Stimulated activated CD8-positive, alpha-beta memory T cell treated with anti-CD3 and anti-CD28 coated beads, Interleukin-4, amount 100 ng/mL, for 24 hours (primary cell): ENCODE results near the gene CYP2C19.
"Not testable (repeated sequence)": the region's sequence is repeated elsewhere in the genome, so short reads cannot be mapped to it uniquely, and the experiment has no call there.

Source experiments
- DNase-seq: peaks from one replicate; pipeline ENCODE4 v3.0.0-alpha.2; 2020; ENCODE audit warnings: low read depth

CYP2C19 gene

DNA sequence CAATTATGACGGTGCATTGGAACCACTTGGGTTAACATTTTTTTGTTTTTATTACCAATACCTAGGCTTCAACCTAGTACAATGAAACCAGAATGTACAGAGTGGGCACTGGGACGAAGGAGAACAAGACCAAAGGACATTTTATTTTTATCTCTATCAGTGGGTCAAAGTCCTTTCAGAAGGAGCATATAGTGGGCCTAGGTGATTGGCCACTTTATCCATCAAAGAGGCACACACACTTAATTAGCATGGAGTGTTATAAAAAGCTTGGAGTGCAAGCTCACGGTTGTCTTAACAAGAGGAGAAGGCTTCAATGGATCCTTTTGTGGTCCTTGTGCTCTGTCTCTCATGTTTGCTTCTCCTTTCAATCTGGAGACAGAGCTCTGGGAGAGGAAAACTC, at the start of gene CYP2C19:
TSS of gene CYP2C19 (plus strand) at position 289 of the 400 bp plus-strand sequence. CDS start at position 314, 25 bp downstream.
- DNase-seq, result no peak

DNA sequence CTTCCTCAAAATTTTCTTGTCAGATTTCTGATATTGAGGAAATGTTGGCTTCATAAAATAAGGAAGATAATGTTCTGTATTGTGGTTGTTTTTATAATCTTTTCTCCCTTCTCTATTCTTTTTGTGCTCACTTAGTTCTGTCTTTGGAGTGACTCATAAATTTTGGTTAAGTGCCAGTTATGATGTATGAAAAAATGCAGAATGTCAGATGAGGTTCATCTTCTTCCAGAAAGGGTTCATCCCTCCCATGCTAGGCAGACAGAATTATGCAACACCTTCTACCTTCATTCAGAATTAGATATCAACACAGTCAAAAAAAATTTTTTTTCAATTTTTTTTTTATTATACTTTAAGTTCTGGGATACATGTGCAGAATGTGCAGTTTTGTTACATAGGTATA, 36.6 kb upstream of the CYP2C19 start:
- DNase-seq, result no peak

DNA sequence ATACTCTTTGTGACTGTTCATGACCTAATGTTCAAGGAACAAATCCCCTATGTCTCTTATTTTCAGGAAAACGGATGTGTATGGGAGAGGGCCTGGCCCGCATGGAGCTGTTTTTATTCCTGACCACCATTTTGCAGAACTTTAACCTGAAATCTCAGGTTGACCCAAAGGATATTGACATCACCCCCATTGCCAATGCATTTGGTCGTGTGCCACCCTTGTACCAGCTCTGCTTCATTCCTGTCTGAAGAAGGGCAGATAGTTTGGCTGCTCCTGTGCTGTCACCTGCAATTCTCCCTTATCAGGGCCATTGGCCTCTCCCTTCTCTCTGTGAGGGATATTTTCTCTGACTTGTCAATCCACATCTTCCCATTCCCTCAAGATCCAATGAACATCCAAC, 27.3 kb upstream of the CYP2C19 start:
- DNase-seq, result no peak

DNA sequence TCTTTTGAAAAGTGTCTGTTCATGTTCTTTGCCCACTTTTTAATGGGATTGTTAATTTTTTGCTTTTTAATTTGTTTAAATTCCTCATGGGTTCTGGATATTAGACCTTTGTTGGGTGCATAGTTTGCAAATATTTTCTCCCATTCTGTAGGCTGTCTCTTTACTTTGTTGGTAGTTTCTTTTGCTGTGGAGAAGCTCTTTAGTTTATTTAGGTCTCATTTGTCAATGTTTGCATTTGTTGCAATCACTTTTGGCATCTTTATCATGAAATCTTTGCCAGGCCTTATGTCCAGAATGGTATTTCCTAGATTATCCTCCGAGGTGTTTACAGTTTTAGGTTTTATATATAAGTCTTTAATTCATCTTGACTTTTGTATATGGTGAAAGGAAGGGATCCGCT, 23.9 kb upstream of the CYP2C19 start:
- no peak for DNase-seq

DNA sequence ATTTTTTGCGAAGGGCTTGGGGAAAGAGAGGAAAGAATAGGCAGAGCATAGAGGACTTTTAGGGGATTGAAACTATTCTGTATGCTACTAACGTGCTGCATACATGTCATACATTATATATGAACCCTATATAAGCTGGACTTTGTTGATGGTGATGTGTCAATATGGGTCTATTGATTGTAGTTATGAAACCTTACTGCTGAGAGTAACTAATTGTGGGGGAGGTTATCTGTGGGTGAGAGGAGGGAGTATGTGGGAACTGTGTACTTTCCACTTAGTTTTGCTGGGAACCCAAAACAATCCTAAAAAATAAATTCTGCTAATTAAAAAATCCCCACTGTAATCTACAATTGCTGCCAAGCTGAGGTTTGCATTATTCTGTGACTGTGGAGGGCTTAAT, 15.3 kb upstream of the CYP2C19 start:
- no peak for DNase-seq

DNA sequence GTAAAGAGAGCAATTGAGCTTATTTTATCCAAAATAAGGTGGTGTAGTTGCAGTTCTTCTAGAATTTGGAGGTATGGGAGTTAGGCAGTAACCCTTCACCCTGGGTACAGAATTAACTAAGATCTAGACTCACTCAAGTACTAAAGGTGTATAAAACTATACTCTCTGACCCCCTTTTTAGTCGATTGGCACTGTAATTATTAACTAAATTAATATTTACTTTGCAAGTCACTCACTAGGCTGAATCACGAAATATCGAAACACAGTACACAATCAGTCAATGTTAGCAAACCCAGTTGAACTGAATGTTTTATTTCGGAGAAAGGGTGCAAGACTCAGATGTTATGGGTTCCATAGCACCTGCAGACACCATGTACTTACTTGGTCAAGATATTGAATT, 14.6 kb upstream of the CYP2C19 start:
- DNase-seq, result no peak

DNA sequence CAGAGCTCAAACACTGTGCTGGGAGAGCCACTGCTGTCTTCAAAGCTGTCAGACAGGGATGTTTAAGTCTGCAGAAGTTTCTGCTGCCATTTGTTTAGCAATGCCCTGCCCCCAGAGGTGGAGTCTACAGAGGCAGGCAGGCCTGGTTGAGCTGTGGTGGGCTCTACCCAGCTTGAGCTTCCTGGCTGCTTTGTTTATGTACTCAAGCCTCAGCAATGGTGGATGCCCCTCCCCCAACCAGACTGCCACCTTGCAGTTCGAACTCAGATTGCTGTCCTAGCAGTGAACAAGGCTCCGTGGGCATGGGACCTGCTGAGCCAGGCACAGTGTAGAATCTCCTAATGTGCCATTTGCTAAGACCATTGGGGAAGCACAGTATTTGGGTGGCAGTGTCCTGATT, 4.6 kb upstream of the CYP2C19 start:
- no peak for DNase-seq

DNA sequence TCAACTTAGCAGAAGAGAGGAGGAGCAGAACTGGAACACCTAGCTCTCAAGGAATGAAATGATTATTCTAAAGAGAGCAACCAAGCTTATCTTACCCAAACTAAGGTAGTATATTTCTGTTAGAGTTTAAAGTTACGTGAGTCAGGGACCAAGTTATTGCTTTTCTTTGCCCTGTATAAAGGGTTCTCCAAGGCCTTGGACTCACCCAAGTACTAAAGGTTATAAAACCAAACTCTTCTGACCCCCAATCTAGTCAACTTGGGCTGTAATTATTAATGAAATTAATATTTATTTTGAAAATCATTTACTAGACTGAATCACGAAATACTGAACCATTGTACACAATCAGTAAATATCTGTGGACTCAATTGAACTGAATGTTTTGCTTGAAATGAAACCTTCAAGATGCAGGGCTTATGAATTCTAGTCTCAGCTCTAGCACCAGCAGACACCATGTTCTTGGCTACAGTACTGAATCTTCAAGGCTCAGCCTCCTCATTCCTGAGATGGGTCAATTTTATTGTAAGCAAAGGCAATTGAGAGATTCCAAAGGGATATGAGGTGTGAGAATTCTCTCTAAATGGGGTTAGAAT, 1.8 kb upstream of the CYP2C19 start:
- no peak for DNase-seq

DNA sequence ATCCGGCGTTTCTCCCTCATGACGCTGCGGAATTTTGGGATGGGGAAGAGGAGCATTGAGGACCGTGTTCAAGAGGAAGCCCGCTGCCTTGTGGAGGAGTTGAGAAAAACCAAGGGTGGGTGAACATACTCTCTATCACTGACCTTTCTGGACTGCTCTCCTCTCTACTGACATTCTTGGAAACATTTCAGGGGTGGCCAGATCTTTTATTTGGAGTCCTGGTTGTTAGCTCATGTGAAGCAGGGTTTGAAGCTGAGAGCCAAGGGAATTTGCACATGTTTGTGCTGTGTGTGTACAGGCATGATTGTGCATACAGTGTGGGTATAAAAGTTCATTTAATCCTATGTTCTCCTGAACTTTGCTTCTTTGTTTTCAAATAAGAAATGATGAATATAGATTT, 12.9 kb downstream of the CYP2C19 start:
- not testable (repeated sequence) for DNase-seq

DNA sequence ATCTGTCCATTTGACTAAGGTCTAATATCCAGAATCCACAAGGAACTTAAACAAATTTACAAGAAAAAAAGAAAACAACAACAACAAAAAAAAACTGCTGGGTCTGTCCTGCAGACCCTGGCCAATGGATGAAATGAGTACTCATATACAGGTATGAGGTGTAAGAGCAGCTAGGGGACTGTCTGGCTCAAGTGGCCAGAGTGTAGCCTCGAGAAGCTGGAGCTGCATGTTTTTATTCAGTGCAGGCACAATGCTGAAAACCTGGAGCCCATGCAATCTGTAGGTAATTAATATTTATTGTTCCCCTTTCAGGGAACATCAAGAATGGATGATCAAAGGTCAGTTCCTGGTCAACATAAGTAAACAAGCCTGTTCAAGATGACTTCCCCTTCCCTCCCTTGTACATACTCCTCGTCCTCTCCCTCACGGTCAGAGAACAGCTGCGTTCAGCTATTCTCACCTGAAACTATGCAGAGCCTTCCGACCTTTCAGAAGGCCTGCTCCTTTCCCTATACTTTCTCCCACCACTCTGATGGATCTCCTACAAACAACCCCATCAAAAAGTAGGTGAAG, 15.5 kb downstream of the CYP2C19 start:
- DNase-seq, result no peak

DNA sequence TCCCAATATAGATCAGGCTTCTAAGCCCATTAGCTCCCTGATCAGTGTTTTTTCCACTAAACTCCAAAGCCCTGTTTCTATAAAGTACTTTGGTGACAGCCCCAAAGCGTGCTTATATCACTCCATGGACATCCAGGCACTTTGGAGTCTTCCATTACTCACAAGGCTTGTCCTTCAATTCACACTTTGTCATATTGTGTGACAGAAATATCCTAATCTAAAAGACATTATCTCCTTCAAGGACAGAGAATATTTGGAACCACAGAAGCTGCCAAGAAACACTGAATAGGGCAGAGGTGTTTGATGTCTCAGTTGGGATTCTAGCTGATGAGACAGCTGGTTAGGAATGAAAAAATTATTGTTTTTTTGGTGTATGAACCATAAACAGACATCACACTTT, 18.4 kb downstream of the CYP2C19 start:
- DNase-seq, result no peak

DNA sequence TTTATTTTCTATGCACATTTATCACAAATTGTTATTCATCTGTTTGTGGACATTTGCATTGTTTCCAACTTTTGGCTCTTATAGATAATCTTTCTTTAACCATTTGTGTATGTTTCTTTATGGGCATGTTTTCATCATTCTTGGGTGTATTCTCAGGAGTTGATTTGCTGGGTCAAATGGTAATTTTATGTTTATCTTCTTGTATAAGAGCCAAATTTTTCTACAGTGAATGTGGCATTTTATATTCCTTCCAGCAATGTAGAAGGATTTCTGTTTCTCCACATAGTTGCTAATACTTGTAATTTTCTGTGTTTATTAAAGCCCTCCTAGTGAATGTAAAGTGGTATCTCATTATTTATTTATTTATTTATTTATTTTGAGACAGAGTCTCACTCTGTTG, 21.8 kb downstream of the CYP2C19 start:
- DNase-seq, result no peak

DNA sequence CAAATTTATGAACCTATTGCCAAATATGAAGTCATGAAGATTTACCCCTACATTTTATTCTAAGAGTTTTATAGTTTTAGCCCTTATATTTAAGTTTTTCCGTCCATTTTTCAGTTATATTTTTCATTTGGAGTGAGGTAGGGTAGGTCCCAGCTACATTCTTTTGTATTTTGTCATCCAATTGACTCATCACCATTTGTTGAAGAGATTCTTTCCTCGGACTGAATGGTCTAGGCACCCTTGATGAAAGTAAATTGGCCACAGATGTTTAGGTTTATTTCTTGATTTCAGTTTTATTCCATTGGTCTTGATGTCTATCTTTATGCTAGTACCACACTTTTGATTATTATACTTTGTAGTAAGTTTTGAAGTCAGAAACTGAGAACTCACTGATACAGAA, 22.7 kb downstream of the CYP2C19 start:
- DNase-seq, result no peak

DNA sequence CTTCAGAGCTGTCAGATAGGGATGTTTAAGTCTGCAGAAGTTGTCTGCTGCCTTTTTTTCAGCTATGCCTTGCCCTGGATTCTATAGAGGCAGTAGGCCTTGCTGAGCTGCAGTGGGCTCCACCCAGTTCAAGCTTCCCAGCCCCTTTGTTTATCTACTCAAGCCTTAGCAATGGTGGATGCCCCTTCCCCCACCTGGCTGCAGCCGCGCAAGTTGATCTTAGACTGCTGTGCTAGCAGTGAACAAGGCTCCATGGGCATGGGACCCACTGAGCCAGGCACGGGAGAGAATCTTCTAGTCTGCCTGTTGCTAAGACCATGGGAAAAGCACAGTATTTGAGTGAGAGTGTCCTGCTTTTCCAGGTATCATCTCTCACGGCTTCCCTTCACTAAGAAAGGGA, 38.1 kb downstream of the CYP2C19 start:
- DNase-seq, result not testable (repeated sequence)

DNA sequence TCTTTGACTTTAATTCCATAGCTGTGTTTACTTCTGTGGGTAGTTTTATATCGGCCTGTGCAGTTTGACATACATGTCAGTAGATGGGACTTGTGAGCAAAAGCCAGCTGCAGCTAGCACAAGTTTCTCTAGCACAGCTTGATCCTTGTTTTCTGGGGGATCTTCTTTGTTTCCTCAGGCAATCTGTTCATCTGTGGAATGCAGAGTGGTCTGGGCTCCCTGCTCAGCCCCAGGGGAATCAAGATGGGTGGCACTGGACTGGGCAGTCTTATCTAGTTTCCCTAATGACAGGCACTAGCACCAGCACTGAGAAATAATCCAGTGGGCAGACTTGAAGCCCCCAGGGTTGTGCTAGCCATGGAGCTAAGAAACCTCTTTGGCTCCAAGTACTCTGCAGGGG, 40.8 kb downstream of the CYP2C19 start:
- DNase-seq, result no peak

DNA sequence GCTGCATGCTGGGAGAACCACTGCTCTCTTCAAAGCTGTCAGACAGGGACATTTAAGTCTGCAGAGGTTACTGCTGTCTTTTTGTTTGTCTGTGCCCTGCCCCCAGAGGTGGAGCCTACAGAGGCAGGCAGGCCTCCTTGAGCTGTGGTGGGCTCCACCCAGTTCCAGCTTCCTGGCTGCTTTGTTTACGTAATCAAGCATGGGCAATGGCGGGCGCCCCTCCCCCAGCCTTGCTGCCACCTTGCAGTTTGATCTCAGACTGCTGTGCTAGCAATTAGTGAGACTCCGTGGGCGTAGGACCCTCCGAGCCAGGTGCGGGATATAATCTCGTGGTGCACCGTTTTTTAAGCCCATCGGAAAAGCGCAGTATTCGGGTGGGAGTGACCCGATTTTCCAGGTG, 67.5 kb downstream of the CYP2C19 start:
- not testable (repeated sequence) for DNase-seq

DNA sequence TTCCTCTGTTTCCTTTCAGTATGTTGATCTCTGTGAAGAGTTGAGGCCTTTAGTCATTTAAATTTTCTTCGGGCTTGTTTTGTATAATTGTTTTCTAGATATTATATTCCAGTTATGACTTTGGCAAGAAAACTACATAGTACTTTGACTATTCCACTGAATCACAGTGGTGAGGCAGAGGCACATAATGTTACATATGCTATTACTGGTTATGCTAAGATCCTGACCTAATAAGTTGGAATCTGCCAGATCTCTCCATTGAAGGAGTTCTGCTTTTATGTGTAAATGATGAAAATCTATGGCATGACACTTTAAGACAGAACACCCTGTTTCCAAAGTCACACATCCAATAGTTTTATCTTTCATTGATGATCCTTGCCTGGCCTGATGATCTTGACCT, 83.7 kb downstream of the CYP2C19 start:
- no peak for DNase-seq

DNA sequence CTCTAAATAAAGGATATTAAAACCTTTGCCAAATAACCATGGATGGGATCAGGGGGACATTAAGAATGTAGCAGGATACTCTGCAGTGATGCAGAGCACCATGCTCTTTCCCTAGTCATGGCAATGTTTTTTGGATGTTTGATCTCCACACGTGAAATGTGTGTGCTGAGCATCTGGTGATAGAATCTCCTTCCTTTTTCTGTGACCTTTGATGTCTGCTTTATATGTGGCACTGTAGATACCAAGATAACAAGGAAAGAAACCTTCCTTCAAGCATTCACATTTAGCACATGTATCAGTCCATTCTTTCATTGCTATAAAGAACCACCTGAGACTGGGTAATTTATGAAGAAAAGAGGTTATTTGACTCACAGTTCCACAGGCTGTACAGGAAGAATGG, 88.3 kb downstream of the CYP2C19 start:
- DNase-seq, result no peak

DNA sequence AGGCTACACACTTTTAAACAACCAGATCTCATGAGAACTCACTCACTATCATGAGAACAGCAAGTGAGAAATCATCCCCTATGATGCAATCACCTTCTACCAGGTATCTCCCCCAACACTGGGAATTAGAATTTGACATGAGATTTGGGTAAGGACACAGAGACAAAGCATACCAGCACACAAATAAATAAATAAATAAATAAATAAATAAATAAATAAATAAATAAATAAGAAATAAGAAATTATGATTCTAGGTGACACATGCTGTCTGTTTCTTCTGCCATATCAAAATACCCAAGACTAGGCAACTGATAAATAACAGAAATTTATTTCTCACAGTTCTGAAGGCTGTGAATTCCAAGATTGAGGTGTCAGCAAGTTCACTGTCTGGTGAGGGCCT, 88.8 kb downstream of the CYP2C19 start:
- DNase-seq, result no peak

DNA sequence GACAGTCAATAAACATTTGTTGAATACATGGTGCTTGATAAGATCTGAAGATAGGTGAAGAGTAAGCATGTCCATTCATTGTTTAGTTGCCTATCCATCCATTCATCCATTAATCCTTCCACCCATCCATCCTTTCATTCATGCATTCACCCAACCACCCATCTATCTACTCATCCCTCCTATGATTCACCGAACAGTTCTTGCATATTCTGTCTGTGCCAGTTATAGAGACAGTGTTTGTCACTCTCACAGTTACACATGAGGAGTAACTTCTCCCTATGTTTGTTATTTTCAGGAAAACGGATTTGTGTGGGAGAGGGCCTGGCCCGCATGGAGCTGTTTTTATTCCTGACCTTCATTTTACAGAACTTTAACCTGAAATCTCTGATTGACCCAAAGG, 90.0 kb downstream of the CYP2C19 start:
- no peak for DNase-seq

DNA sequence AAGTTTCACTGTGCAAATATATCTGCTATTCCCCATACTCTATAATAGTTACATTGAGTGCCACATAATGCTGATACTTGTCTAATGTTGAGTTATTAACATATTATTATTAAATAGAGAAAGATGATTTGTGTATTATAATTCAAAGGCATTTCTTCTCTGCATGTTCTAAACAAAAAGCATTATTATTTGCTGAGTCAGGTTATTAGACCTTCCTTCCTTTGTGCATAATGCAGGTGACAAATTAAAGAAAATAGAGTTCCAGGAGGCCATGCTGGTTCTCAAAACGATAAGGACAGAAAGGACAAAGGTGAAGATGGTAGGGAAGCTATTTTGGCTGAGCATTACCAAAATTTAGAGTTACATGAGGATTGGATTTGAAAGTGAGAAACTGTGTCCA, 90.6 kb downstream of the CYP2C19 start:
- DNase-seq, result no peak

DNA sequence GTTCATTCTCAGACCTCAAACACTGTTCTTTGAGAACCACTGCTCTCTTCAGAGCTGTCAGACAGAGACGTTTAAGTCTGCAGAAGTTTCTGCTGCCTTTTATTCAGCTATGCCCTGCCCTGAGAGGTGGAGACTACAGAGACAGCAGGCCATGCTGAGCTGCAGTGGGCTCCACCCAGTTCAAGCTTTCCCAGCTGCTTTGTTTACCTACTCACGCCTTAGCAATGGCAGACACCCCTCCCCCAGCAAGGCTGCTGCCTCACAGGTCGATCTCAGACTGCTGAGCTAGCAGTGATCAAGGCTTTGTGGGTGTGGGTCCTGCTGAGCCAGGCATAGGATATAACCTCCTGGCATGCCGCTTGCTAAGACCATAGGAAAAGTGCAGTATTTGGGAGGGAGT, 95.5 kb downstream of the CYP2C19 start:
- no peak for DNase-seq

DNA sequence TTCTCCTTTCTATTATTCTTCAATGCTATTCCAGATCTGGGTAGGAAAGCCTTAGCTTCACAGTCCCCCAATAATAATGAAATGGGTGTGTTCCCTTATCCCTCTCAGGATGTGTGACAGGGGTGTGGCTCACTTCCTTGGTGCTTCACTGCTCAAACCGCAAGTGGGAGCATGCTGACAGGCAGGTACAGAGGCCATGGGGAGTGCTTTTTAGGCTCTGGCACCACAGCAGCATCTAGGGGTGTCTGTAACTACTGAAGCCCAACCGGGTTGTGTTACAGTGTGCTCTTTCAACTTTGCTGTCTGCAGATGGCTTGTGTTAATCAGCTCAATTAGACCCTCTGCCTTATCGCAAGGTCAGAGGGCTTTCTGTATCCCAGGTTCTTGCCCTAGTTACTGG, 96.6 kb downstream of the CYP2C19 start:
- DNase-seq, result no peak

DNA sequence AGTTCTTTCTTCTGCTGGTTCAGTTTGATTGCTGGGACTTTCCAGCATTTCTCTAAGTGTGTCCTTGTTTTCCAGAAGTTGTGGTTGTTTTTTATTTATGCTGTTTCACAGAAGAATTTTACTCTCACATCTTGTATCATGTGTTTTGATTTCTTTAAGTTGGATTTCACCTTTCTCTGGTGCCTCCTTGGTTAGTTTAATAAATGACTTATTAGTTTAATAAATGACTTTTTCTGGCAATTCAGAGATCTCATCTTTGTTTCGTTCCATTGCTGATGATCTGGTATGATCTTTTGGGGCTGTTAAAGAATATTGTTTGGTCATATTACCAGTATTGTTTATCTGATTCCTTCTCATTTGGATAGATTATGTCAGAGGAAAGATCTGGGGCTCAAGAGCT, 116.2 kb downstream of the CYP2C19 start:
- DNase-seq, result no peak

DNA sequence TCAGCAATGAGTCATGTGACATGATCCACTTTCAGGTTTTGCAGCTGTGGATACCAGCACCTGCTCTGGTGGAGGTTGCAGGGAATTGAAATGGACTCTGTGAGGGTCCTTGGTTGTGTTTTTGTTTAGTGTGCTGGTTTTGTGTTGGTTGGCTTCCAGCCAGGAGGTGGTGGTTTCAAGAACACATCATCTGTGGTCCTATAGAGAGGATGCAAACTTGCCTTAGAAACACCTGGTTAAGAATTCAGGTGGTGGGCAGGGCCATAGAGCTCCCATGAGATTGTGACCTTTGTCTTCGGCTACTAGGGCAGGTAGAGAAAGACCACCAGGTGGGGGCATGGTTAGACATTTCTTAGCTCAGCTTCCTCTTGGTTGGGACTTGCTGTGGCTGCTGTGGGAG, 116.7 kb downstream of the CYP2C19 start:
- no peak for DNase-seq
